Liver (tissue), 3 donors: ENCODE data around the gene SASH1.

Experiments
- ATF3 ChIP-seq: IDR thresholded peaks from 2 replicates; pipeline ENCODE4 v1.6.1; 2016; ENCODE audit warnings: antibody characterized with exemption
- CTCF ChIP-seq: fragments of 150-350 bp; IDR thresholded peaks from 2 replicates; pipeline ENCODE4 v1.5.1; 2017; ENCODE audit warnings: improper control_type of control experiment, low read depth, low read length; ENCODE audit not compliant: missing input control
- GABPA ChIP-seq, 2 donors: IDR thresholded peaks in 1 of 2; conservative IDR thresholded peaks in 1 of 2; 2 replicates each; pipeline ENCODE4 v1.6.1; 2016; ENCODE audit warnings: antibody characterized with exemption in 2 of 2, mild to moderate bottlenecking in 1 of 2, moderate library complexity in 1 of 2
- JUND ChIP-seq, 2 donors: IDR thresholded peaks; 2 replicates each; pipeline ENCODE4 v1.6.1; 2016; ENCODE audit warnings: antibody characterized with exemption in 2 of 2
- NR2F2 ChIP-seq: IDR thresholded peaks from 2 replicates; pipeline ENCODE4 v1.6.1; 2016; ENCODE audit warnings: antibody characterized with exemption
- RAD21 ChIP-seq, 2 donors: IDR thresholded peaks; 2 replicates each; pipeline ENCODE4 v1.6.1; 2016; ENCODE audit warnings: antibody characterized with exemption in 2 of 2, mild to moderate bottlenecking in 2 of 2
- REST ChIP-seq: IDR thresholded peaks from 2 replicates; pipeline ENCODE4 v1.6.1; 2016; ENCODE audit warnings: antibody characterized with exemption, mild to moderate bottlenecking
- RXRA ChIP-seq, 2 donors: IDR thresholded peaks; 2 replicates each; pipeline ENCODE4 v1.6.1; 2017 to 2018; ENCODE audit warnings: antibody characterized with exemption in 2 of 2, mild to moderate bottlenecking in 1 of 2
- SP1 ChIP-seq: IDR thresholded peaks from 2 replicates; pipeline ENCODE4 v1.6.1; 2018; ENCODE audit warnings: antibody characterized with exemption, mild to moderate bottlenecking
- YY1 ChIP-seq: IDR thresholded peaks from 2 replicates; pipeline ENCODE4 v1.6.1; 2016; ENCODE audit warnings: antibody characterized with exemption, mild to moderate bottlenecking
- donor health status: healthy.
- donor health status: healthy.

DNA sequence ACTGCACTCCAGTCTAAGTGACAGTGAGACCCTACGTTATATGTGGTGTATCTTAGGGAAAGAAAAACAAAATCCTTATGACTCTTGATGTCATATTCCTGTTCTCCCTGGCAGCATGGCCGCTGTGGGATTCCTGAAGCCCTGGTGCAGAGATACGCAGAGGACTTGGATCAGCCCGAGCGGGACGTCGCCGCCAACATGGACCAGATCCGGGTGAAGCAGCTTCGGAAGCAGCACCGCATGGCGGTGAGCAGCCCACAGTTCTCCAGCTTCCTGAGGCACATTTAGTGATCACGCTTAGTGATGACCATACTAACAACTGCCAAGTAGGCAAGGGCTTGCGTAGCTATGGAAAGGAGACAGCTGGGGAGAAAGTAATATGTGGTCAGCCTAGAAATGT is 203.3 kb downstream of the SASH1 start:
- no peak for TF ChIP-seq CTCF
- no peak for TF ChIP-seq ATF3
- no peak for TF ChIP-seq NR2F2
- no peak for TF ChIP-seq REST
- TF ChIP-seq GABPA (IDR thresholded peaks at IDR 0.05 in 1 of 2, conservative IDR thresholded peaks at IDR 0.05 in 1 of 2) = no peak
- no peak for TF ChIP-seq RAD21 (IDR thresholded peaks at IDR 0.05)
- no peak for TF ChIP-seq SP1
- TF ChIP-seq RXRA (IDR thresholded peaks at IDR 0.05) = no peak
- no peak for TF ChIP-seq YY1
- no peak for TF ChIP-seq JUND (IDR thresholded peaks at IDR 0.05)
